HUDEP-2 (cell line): ENCODE measurements around the gene RPSA.
"Not testable (repeated sequence)": the region's sequence is repeated elsewhere in the genome, so short reads cannot be mapped to it uniquely, and the experiment has no call there.

Experiments
- DNase-seq, 76 experiments: peaks; one replicate each; lab custom pipeline; 2025; ENCODE audit not compliant: unreplicated experiment in 76 of 76; lab: John Stamatoyannopoulos, UW

The RPSA gene

DNA sequence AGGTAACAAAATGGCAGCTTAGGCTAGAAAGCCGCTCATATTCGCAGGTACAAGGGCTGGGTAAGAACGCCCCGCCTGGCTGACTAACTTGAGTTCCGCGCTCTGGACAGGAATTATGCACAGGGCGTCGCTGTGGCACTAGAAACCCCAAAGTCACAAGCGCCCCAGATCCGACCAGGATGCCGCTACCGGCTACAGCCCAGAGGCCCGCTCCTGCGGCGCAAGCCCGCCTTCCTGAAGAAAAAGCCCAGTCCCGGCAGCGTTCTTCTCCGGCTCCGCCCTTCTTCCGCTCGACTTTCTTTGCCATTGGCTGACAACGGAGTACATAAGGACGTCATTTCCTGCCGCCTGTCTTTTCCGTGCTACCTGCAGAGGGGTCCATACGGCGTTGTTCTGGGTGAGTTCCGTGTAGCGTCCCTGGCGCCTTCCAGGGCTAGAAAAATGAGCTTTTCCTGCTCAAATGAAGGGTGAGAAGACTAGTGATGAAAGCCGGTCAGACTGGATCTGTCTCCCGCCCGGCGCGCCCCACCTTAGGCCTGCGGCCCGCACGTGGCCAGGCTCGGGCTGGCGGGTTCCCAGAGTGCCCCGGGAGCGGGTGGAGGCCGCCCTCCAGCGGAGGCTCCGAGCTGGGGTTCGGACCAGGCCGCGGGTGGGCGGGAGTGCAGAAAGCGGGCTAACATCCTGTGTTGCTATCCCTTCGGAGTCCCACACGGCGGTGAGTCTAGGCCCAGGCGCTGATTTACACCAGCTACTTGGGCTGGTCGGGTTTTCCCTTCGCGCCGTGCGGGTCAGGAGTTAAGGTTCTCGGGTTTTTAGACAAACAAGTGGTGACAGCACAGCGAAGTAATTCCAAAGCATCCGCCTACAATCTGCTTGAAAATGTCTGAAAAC lies at the start of gene RPSA:
Gene RPSA, plus strand, starts transcription at position 353 of the 891 bp plus-strand sequence. CDS start 934 bp downstream, outside the sequence.
- DNase-seq: peak in 75 of 76 experiments; percentile 63 to 99 (median 94)

DNA sequence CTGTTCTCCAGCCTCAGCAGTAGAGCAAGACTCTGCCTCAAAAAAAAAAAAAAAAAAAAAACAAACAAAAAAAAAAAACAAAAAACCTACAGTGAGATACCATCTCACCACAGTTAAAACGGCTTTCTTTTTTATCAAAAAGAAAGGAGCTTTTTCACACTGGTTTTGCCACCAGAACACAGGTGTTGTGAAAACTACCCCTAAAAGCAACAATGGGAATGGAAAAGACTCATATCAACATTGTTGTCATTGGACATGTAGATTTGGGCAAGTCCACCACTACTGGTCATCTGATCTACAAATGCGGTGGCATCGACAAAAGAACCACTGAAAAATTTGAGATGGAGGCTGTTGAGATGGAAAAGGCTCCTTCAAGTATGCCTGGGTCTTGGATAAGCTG lies 48.2 kb upstream of the RPSA start:
- DNase-seq: no peak

DNA sequence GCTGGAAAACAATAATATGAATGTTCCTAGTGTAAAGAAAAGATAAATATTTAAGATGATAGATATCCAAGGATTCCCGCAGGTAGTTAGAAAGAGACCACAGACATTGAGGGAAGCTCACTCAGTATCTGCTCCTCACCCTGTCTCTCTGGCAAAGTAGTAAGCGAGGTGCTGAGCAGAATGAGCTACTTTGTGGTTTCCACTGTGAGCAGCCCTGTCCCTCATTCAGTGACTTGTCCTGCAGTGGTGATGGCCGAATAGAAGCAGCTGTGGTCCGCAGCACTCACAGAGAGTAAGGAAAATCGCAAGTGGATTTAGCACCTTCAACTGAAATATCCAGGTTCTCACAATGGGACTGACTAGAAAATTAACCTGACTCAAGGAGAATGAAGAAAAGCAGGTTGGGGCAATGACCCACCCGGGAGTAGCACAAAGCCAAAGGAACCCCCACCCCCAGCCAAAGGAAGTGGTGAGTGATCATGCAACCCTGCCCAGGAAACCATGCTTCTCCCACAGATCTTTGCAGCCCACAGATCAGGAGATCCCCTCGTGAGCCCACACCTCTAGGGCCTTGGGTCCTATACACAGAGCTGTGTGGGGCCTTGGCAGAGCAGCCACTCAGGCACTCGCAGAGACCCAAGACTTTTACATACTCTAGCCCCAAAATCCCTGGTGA lies 45.1 kb upstream of the RPSA start:
- DNase-seq: no peak

DNA sequence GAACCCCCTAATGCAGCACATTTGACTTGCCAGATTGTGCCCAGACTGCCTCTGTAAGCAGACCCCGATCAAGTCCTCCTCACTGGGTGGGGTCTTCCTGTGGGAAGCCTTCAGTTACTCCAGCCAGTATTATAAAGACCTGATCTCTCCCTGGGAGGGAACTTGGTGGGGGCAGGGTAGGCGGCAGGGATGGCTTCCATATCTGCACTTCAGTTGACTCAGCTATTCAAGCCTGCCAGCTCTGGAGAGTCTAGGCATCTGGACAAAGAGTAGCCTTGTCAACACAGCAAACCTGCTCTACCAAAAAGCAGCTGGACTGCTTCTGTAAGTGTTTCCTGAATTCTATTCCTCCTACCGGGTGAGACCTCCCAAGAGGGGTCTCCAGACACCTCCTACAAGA lies 44.3 kb upstream of the RPSA start:
- DNase-seq: peak in 2 of 76 experiments; percentile 22 to 24

DNA sequence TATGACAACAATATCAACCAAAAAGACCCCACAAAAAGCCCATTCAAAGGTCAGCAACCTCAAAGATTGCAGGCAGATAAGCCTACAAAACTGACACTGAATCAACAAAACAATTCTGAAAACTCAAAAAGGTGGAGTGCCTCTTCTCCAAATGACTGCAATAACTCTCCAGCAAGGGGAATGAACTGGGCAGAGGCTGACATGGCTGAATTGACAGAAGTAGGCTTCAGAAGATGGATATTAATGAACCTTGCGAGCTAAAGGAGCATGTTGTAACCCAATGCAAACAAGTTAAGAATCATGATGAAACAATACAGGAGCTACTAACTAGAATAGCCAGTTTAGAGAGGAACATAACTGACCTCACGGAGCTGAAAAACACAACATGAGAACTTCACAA lies 43.7 kb upstream of the RPSA start:
- DNase-seq: no peak

DNA sequence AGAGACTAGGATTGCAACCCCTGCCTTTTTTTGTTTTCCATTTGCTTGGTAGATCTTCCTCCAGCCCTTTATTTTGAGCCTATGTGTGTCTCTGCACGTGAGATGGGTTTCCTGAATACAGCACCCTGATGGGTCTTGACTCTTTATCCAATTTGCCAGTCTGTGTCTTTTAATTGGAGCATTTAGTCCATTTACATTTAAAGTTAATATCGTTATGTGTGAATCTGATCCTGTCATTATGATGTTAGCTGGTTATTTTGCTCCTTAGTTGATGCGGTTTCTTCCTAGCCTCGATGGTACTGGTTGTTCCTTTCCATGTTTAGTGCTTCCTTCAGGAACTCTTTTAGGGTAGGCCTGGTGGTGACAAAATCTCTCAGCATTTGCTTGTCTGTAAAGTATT lies 36.1 kb upstream of the RPSA start:
- DNase-seq: not testable (repeated sequence)

DNA sequence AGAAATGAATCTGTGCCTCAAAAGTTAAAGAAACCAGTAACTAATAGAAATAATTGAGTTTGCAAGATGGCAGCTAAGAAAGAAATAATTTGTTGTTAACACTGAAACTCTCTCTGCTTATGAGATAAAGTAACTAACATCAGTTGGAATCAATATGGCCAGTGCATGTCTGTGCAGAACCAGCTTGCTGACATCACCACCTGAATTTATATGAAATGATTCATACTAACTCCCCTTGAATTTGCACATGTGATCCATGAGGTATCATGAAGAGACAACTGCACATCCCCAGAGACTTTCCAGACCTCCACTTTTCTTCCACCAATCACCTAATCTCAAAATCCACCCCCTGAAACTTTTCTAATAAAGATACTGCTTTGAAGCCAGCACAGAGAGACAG lies 33.7 kb upstream of the RPSA start:
- no peak for DNase-seq

DNA sequence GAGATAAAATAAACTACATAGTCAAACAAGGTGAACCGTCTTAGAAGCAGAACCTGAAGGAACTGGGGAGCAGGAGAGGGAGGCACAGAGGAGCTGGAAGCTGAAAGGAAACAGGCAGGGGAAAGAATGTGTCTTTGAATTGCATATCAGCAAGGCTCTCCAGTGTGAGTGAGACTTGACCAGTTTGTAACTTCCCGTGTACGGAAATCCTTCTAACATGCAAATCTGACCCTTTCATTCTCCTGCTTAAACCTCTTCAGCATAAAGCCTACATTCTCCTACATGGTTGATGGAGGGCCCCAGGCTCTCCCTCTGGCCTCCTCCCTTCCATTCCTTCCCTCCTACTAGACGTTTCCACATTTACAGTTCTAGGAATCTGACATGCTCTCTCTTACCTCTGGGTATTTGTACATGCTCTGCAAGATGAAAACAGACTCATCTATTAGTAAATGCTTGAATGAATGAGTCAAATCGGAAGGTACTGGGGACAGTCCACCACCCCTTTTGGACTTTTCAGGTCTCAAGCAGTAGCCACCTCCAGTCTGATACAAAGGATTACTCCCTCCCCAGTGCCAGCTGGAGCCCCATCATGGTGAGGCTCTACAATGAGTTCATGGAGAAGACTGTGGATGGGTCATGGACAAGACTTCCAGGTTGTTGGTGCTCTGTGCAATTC lies 29.4 kb upstream of the RPSA start:
- no peak for DNase-seq

DNA sequence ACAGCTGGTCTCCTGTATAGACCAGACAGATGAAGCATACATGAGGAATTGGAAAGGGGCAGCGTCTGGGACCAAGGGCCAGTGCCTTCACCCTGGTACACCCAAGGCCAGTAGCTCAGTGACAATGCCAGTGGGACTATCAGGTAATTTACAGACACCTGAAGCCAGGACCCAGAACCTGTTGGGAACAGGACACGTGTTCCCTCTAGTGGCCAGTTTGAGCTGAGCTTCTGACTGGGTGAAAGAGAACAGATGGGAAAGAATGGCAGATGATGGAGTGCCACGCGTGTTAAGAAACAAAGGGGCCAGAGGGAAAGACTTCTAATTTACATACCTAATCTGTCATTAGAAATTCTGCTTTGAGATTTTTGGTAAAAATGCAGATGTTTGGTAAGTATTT lies 28.4 kb upstream of the RPSA start:
- no peak for DNase-seq

DNA sequence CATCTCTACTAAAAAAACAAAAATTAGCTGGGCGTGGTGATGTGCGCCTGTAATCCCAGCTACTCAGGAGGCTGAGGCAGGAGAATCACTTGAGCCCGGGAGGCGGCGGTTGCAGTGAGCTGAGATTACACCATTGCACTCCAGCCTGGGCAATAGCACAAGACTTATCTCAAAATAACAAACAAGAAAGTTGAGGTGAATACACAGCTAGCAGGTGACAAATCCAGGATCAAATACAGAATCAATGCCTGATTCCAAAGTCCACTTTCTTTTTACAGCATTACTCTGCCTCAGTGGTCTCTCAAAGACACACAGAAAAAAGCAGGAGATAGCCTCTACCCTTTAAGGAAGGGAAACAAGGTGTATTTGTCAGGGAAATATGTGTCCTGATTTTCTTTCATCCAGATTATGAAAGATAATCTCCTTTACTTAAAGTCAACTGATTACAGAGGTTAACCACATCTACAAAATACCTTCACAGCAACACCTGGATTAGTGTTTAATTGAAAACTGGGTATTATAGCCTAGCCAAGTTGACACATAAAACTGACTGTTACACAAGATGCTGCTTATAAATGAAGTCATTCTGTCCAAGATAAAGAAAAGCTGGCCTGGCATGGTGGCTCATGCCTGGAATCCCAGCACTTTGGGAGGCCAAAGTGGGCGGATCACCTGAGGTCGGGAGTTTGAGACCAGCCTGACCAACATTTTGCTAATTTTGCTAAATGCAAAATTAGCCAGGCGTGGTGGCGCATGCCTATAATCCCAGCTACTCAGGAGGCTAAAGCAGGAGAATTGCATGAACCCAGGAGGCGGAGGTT lies 27.4 kb upstream of the RPSA start:
- DNase-seq: no peak

DNA sequence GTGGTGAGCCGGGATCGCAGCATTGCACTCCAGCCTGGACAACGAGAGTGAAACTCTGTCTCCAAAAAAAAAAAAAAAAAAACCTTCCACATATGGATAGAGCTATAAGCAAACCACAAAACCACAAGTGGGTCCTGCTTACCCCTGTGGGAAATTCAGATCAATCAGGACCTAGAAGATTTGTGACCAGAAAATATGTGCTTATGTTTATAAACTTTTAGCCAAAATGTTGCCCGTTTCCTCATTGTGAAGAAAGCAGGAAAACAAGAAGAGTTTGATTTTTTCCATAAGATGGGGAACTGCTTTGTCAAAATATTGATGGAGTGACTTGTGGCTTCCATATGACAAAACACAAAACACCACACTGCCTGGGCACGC lies 26.8 kb upstream of the RPSA start:
- DNase-seq: no peak

DNA sequence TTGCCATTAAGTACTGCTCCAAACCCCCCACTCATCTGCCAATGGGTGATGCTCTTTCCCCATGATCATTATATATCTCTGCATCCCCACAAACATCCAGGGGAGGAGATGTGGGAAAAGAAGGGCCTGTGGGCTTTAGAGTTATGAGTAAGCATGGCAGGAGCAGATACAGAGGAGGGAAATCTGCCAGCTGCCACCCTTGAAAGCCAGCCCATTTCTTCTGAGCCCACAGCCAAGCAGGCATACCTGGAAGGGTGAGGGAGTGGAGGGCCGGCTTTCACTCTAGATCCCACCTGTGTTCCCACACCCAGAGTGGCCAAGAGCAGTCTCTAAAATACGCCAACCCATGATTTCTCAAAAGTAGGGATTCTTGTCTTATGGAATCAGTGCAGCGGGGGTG lies 25.1 kb upstream of the RPSA start:
- DNase-seq: no peak

DNA sequence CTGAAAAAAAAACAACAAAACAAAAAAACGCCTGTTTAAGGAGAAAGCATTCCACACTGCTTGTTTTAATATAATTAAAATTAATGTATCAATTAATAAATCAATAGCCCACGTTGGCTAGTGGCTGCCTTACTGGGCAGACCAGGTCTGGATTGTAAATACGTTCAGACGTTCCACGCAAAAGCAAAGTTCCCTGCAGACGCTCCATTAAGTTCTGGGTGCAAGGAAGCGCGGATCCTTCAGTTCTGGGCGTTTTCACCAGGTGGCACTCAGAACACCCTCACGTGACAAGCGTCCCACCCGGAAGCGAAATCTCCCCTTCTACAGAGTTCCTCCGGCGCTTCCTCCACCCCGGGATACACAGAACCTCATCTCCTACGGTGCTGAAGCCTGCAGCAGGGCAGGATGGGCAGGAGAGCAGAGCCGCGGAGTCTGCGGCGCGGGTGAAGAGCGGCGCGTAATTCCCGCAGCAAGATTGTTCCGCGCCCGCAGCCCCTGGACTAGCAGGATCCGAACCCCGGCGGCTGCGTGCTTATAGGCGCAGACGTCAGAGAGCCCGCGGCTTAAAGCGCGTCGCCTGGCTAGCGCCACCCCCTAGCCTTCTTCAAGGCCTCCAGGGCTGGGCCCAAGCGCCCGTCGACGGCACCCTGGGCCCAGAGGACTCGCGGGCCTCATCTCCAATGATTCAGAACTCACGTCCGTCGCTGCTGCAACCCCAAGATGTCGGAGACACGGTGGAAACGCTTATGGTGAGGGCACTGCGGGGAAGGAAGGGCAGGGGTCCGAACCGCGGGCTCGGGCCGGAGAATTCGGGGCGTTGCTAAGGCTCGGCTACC lies 23.3 kb upstream of the RPSA start, which contains the start of gene SLC25A38:
Gene SLC25A38, plus strand, starts transcription at position 326 of the 836 bp plus-strand sequence. Its CDS starts 355 bp downstream, at position 681.
- DNase-seq: no peak

DNA sequence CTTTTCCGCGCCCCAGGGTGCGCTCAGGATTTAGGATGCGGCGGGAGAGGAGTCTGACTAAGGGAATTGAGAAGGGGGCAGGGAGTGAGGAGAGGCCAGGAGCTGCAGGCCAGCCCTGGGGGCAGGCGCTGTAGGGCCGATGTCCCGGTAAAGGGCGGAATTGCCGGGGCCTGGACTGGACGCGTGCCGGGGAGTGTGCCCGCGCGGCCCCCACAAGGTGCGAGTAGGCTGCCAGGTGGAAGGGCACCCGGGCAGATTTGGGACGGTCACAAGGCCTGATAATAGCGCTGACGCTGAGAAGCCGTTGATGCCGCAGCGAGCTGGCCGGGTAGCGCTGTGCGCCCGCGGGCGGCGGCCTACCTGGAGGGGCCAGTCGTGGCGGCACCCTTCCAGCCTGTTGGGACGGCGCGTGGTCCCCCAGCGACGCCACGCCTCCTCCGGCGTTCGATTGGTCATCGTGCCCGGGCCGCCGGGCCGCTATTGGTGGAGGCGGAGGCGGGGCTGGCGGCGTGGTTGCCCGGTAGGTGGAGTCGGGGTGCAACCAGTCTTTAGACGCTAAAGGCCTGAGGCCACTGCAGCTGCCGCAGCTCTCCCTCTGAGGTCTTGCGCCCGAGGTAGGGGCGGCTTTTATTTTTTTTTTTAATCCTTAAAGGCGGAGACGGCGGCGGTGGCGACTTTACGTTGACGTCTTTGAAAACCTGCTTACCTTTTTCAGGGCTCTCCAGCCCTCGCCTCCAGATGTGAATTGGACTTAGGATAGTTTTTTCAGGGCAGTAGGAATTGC lies 22.4 kb upstream of the RPSA start:
- no peak for DNase-seq

DNA sequence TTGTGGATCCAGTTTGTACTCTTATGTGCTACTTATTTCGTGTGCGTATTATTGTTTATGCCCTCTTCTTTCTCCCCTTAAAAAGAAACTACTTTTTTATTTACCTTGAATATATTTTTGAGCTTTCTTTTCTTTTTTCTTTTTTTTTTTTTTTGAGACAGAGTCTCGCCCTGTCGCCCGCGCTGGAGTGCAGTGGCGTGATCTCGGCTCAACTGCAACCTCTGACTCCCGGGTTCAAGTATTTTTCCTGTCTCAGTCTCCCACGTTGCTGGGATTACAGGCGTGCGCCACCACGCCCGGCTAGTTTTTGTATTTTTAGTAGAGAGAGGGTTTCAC lies 21.9 kb upstream of the RPSA start:
- no peak for DNase-seq

DNA sequence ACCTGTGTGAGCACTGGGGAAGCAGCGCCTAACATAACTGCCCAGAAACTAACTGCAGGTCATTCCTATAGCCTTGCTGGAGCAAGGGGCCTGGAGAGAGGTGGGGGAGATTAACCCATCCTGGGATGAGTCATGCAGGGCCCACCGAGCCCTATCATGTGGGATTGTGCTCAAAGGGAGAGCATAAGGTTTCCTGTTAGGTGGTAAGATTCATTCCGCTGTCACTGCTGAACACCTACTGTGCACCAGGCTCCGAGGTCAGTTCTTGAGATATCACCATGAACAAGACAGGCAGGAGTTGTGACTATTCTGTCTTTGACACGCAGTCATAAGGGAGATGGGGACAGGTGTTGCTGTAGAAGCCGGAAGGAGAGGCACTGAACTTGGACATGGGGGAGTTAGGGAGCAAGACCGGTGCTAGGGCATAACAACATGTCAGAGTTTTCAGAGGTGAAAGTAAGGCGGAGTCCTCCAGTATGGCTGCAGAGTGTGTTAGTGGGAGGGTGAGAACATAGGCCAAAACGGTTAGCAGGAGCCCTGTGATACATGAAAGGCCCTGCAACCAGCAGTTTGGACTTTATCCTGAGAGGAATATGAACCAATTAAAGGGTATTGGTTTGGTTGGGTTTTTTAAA lies 20.9 kb upstream of the RPSA start:
- DNase-seq: no peak

DNA sequence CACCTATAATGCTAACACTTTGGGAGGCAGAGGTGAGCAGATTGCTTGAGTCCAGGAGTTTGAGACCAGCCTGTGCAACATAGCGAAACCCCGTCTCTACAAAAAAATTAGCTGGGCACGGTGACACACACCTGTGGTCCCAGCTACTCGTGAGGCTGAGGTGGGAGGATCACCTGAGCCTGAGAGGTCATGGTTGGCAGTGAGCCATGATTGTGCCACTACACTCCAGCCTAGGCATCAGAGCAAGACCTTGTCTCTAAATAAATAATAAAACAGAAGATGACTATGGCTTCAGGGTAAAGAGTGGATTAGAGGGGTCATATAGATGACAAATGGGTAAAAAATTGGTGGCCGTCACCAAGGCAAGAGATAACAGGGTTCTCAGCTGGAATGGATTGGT lies 20.2 kb upstream of the RPSA start:
- no peak for DNase-seq

DNA sequence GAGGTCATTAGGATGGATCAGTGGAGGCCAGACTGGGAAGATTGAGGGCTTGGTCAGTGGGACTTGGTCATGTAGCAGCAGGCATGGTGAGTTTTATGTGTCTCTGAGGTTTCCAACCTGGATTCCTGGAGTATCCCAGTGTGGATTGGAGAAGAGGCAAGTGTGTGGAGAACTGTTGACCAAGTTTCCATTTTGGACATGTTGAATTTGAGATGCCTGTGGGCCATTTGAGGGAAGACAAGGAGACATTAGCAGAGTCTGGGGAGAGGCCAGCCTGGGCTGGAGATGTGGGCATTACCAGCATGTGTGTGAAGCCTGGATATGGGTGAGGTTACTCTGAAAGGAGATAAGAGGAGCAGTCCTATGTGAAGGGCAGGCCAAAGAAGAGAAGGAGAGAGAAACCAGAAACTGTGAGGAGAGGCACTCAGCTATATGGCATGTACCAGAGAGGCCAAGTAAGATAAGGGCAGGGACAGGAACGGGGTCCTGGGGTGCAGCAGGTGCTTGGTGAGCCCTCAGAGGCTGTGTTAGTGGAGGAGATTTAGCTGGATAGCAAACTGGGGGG lies 19.0 kb upstream of the RPSA start:
- peak in 74 of 76 experiments; percentile 6 to 85 (median 60) for DNase-seq
